RCC 7860 (cell line): Measurements from ENCODE around the gene IL1RAPL1.
"Not testable (repeated sequence)": the region's sequence is repeated elsewhere in the genome, so short reads cannot be mapped to it uniquely, and the experiment has no call there.

Source experiments
- DNase-seq: peaks from one replicate; pipeline ENCODE4 v3.0.0-alpha.2; 2015; ENCODE audit warnings: low spot score
- FAIRE-seq: peaks from 2 replicates; lab custom pipeline; 2012; peaks lifted over from hg19 to GRCh38; lab: Jason Lieb, UNC

IL1RAPL1 gene

GRCh38 chrX:29071525-29072320 lies 484.5 kb downstream of the IL1RAPL1 start:
- no peak for DNase-seq
- FAIRE-seq, result no peak

- DNase-seq, result no peak
- no peak for FAIRE-seq
Observed at GRCh38 chrX:29082558-29082957, 495.3 kb downstream of the IL1RAPL1 start.

- DNase-seq, result no peak
- no peak for FAIRE-seq
Observed at GRCh38 chrX:29083823-29084222, 496.6 kb downstream of the IL1RAPL1 start.

- no peak for DNase-seq
- FAIRE-seq, result peak; percentile 52
Observed at GRCh38 chrX:29090811-29091210, 503.6 kb downstream of the IL1RAPL1 start.

- FAIRE-seq, result no peak
Observed at GRCh38 chrX:29107231-29107630, 520.0 kb downstream of the IL1RAPL1 start.

GRCh38 chrX:29110041-29110440 lies 522.8 kb downstream of the IL1RAPL1 start:
- FAIRE-seq, result no peak
- DNase-seq, result no peak

More at GRCh38 chrX:29107231-29107630, 520.0 kb downstream of the IL1RAPL1 start:
- no peak for DNase-seq

GRCh38 chrX:29113221-29113620 lies 526.0 kb downstream of the IL1RAPL1 start:
- FAIRE-seq (no peak), DNase-seq (no peak)

- not testable (repeated sequence) for DNase-seq, FAIRE-seq
Observed at GRCh38 chrX:29122817-29123216, 535.6 kb downstream of the IL1RAPL1 start.

GRCh38 chrX:29130905-29131304 lies 543.7 kb downstream of the IL1RAPL1 start:
- FAIRE-seq, result no peak

GRCh38 chrX:29136904-29137303 lies 549.7 kb downstream of the IL1RAPL1 start:
- no peak for DNase-seq
- FAIRE-seq, result no peak

More at GRCh38 chrX:29130905-29131304, 543.7 kb downstream of the IL1RAPL1 start:
- no peak for DNase-seq

- DNase-seq (no peak), FAIRE-seq (no peak)
Observed at GRCh38 chrX:29138003-29138402, 550.8 kb downstream of the IL1RAPL1 start.

- FAIRE-seq (no peak), DNase-seq (peak; percentile 3)
Observed at GRCh38 chrX:29143356-29143755, 556.1 kb downstream of the IL1RAPL1 start.

GRCh38 chrX:29143756-29144155 lies 556.5 kb downstream of the IL1RAPL1 start:
- DNase-seq (no peak), FAIRE-seq (no peak)

GRCh38 chrX:29145316-29145715 lies 558.1 kb downstream of the IL1RAPL1 start:
- no peak for FAIRE-seq

GRCh38 chrX:29148511-29148910 lies 561.3 kb downstream of the IL1RAPL1 start:
- FAIRE-seq (no peak), DNase-seq (no peak)

More at GRCh38 chrX:29145316-29145715, 558.1 kb downstream of the IL1RAPL1 start:
- no peak for DNase-seq

GRCh38 chrX:29155286-29155685 lies 568.0 kb downstream of the IL1RAPL1 start:
- no peak for DNase-seq
- no peak for FAIRE-seq

GRCh38 chrX:29172880-29173279 lies 585.6 kb downstream of the IL1RAPL1 start:
- DNase-seq (no peak), FAIRE-seq (no peak)

- DNase-seq, result no peak
- FAIRE-seq, result no peak
Observed at GRCh38 chrX:29187264-29187663, 600.0 kb downstream of the IL1RAPL1 start.

- no peak for DNase-seq
- FAIRE-seq, result no peak
Observed at GRCh38 chrX:29196501-29196900, 609.3 kb downstream of the IL1RAPL1 start.

- no peak for FAIRE-seq
Observed at GRCh38 chrX:29215251-29215650, 628.0 kb downstream of the IL1RAPL1 start.

GRCh38 chrX:29225670-29226069 lies 638.4 kb downstream of the IL1RAPL1 start:
- FAIRE-seq, result no peak
- peak; percentile 7 for DNase-seq

More at GRCh38 chrX:29215251-29215650, 628.0 kb downstream of the IL1RAPL1 start:
- no peak for DNase-seq

GRCh38 chrX:29229802-29230201 lies 642.6 kb downstream of the IL1RAPL1 start:
- FAIRE-seq (no peak), DNase-seq (no peak)
